ENCODE data around the gene PROM1.

DNA sequence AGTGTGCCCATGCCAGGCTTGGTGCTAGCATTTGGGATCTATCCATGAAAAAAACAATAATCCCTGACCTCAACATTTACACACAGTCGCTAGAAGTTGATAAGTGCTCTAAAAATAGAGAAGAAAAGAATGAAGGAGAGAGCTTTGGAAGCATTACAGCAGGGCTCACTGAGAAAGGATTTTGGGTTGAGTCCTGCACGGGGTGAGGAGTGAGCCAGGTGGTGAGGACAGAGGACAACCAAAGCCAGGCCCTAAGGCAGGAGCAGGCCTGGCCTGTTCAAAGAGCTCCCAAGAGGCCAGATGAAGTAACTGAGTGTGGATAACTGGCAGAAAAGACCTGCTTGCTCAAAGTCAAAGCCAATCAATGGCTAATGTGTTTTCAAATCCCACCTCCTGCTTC lies 20.7 kb upstream of the PROM1 start:
- TF ChIP-seq, protein P1, sequence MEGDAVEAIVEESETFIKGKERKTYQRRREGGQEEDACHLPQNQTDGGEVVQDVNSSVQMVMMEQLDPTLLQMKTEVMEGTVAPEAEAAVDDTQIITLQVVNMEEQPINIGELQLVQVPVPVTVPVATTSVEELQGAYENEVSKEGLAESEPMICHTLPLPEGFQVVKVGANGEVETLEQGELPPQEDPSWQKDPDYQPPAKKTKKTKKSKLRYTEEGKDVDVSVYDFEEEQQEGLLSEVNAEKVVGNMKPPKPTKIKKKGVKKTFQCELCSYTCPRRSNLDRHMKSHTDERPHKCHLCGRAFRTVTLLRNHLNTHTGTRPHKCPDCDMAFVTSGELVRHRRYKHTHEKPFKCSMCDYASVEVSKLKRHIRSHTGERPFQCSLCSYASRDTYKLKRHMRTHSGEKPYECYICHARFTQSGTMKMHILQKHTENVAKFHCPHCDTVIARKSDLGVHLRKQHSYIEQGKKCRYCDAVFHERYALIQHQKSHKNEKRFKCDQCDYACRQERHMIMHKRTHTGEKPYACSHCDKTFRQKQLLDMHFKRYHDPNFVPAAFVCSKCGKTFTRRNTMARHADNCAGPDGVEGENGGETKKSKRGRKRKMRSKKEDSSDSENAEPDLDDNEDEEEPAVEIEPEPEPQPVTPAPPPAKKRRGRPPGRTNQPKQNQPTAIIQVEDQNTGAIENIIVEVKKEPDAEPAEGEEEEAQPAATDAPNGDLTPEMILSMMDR (IDR thresholded peaks at IDR 0.05) = no peak
- no peak for TF ChIP-seq POLR2A (IDR thresholded peaks at IDR 0.05)

Data from heart left ventricle (tissue), 13 donors.